ENCODE measurements around the gene KLHDC8A.

Gene KLHDC8A

DNA sequence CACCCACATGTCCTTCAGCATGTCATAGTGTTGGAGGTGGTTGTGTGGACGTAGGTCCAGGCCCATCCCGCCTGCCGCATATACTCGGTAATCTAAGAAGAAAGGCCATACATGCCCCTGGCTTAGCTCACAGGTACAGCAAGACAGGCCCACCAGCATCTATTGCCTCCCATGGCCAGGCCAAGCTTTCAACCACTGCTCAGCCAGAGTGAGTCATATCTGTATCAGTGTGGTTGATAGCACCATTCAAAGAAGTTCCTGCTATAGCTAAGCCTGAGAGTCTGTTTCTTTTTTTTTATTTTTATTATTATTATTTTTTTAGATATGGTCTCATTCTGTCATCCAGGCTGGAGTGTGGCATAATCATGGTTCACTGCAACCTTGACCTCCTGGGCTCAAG, 17.0 kb downstream of the KLHDC8A start:
- Histone ChIP-seq H3K9ac (ENCODE audit: low read depth, low read length) (no peak overlapping the region), H3K4me1 (ENCODE audit: insufficient read depth, low read length) (peaks cover 9% of the 10 kb centered on the region; the same call in 1 of the 2 replicates), H3K27ac (ENCODE audit: low read length) (no peak overlapping the region), H3K4me3 (ENCODE audit: low read length) (no peak overlapping the region), H3K9me3 (ENCODE audit: insufficient read depth, low read depth, low read length) (no peaks in the 10 kb centered on the region), H3K27me3 (ENCODE audit: insufficient read depth, low read length) (peaks cover 30% of the 10 kb centered on the region), H3K36me3 (ENCODE audit: insufficient read depth, low read depth, low read length) (no peaks in the 10 kb centered on the region)

DNA sequence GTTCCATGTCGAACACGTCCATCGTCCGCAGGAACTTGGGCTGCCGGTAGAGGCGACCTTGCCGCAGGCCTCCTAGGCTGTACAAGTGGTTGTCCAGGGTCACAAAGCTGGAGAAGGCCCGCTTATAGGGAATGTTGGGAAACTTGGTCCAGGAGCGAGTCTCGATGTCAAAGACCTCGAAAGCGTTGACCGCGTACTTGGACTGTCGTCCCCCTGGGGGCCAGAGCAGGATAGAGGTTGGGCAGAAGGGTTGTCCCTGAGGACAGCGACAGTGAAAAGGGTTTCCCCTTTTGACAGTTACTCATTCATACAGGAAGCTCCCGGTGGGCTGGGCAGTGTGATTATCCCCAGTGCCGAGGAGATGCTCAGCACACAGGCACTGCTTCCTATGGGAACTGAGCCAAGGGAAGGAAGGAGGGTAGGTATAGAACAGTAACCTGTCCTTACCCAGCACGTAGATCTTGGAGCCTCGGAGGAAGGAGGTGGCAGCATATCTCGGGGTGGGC, 17.5 kb downstream of the KLHDC8A start:
- Histone ChIP-seq H3K36me3 (ENCODE audit: insufficient read depth, low read depth, low read length) (no peaks in the 10 kb centered on the region), H3K27me3 (ENCODE audit: insufficient read depth, low read length) (peaks cover 25% of the 10 kb centered on the region), H3K4me3 (ENCODE audit: low read length) (no peak overlapping the region), H3K27ac (ENCODE audit: low read length) (no peak overlapping the region), H3K9me3 (ENCODE audit: insufficient read depth, low read depth, low read length) (no peaks in the 10 kb centered on the region), H3K9ac (ENCODE audit: low read depth, low read length) (no peak overlapping the region), H3K4me1 (ENCODE audit: insufficient read depth, low read length) (peaks cover 9% of the 10 kb centered on the region; the same call in 1 of the 2 replicates)

DNA sequence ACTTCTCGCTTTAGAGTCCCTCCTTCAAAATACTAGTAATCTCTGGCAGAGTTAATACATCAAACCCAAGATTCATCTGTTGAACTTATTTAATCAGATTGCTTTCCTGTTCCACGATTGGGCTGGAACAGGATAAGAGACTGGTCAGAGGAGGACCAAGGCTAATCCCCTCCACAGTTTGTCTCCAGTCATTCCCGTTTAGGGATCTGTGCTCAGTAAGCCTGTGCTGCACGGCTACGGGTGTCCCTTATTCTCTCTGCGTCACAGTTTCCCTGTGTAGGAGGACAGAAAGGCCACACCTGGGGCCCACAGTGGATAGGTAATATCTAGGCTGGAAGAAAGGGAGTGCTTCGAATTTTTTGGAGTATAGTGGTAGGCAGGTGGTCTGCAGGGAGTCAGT, 18.7 kb downstream of the KLHDC8A start:
- H3K4me1 ChIP-seq (ENCODE audit: insufficient read depth, low read length): peaks cover 9% of the 10 kb centered on the region; the same call in 1 of the 2 replicates
- no peak overlapping the region for H3K9ac ChIP-seq (ENCODE audit: low read depth, low read length)
- peaks cover 13% of the 10 kb centered on the region for H3K27me3 ChIP-seq (ENCODE audit: insufficient read depth, low read length)
- H3K36me3 ChIP-seq (ENCODE audit: insufficient read depth, low read depth, low read length): no peaks in the 10 kb centered on the region
- H3K27ac ChIP-seq (ENCODE audit: low read length): no peak overlapping the region
- no peak overlapping the region for H3K4me3 ChIP-seq (ENCODE audit: low read length)
- H3K9me3 ChIP-seq (ENCODE audit: insufficient read depth, low read depth, low read length): no peaks in the 10 kb centered on the region

DNA sequence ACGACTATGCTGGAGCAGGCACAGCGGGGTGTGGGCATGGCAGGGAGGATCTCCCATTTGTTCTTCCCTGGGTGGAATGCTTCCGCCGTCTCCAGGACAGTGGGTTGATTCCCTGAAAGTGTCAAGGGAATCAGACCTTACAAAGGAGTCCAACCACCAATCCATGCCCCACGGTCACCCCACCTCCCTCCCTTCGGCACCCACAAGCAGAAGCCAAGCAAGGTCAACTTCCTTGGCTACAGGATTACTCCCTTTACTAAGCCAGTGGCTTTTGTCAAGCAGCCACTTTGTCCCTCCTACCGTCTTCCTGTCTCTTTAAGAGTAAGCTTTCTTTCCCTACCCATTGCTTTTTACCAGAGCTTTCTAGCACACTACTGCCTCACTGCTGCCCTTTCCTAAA, 19.2 kb downstream of the KLHDC8A start:
- Histone ChIP-seq H3K9me3 (ENCODE audit: insufficient read depth, low read depth, low read length) (no peaks in the 10 kb centered on the region), H3K27ac (ENCODE audit: low read length) (no peak overlapping the region), H3K27me3 (ENCODE audit: insufficient read depth, low read length) (peaks cover 8% of the 10 kb centered on the region)

DNA sequence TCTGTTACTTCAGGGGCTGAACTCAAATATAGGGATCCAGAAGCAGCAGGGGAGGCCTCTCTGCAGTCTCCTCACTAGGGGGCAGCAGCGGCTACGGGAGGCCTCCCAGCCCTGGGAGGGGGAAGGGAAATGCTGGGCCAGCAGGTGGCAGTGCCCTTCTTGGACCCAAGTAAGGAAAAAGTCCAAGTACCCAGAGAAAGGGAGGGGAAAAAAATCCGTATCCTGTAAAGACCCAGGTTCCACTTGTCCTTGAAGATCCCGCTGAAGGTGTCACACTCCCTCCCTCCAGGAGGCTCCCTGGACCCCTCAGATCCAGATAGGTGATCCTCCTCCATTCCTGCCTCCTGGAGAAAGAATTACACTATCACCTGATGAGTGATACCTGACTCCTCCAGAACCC, 21.0 kb downstream of the KLHDC8A start:
- peaks cover 9% of the 10 kb centered on the region; the same call in 1 of the 2 replicates for H3K4me1 ChIP-seq (ENCODE audit: insufficient read depth, low read length)
- no peaks in the 10 kb centered on the region for H3K27me3 ChIP-seq (ENCODE audit: insufficient read depth, low read length)
- H3K36me3 ChIP-seq (ENCODE audit: insufficient read depth, low read depth, low read length): no peaks in the 10 kb centered on the region
- H3K27ac ChIP-seq (ENCODE audit: low read length): no peak overlapping the region
- H3K9me3 ChIP-seq (ENCODE audit: insufficient read depth, low read depth, low read length): no peaks in the 10 kb centered on the region
- H3K9ac ChIP-seq (ENCODE audit: low read depth, low read length): no peak overlapping the region
- H3K4me3 ChIP-seq (ENCODE audit: low read length): no peak overlapping the region

More for the DNA sequence above, 19.2 kb downstream of the KLHDC8A start:
- no peak overlapping the region for H3K4me3 ChIP-seq (ENCODE audit: low read length)
- H3K36me3 ChIP-seq (ENCODE audit: insufficient read depth, low read depth, low read length): no peaks in the 10 kb centered on the region
- H3K9ac ChIP-seq (ENCODE audit: low read depth, low read length): no peak overlapping the region
- peaks cover 9% of the 10 kb centered on the region; the same call in 1 of the 2 replicates for H3K4me1 ChIP-seq (ENCODE audit: insufficient read depth, low read length)

DNA sequence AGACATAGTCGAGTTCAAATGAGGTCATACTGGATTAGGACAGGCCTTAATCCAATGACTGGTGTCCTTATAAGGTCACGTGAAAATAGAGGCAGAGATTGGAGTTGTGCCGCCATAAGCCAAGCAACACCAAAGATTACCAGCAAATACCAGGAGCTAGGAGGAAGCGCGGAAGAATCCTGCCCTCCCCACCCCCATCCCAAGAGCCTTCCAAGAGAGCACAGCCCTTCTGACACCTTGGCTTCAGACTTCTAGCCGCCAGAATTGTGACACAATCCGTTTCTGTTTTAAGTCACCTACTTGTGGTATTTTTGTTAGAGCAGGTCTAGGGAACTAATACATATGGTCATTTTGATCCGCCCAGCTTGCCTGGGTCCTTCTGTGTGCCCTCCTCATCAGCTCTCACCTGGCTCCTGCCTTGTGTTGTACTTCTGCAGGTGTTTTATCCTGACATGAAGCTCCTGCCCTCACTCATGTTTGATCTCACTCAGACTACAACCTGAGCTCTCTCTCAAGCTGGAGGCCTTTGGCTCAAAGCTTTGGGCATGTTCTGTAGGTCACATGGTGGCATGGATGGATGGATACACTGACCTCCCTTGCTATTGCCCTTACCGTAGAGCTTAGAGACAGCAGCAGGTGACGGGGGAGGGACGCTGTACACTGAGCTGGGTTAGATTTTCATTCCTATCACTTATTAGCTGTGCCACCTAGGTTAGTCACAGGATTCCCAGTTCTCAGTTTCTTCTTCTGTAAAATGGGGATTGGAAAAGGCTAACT, 24.5 kb downstream of the KLHDC8A start:
- 0 out of 2 replicates have a peak, but pooled peaks cover 4% of the 10 kb centered on the region for H3K27me3 ChIP-seq (ENCODE audit: insufficient read depth, low read length)
- H3K27ac ChIP-seq (ENCODE audit: low read length): no peak overlapping the region

DNA sequence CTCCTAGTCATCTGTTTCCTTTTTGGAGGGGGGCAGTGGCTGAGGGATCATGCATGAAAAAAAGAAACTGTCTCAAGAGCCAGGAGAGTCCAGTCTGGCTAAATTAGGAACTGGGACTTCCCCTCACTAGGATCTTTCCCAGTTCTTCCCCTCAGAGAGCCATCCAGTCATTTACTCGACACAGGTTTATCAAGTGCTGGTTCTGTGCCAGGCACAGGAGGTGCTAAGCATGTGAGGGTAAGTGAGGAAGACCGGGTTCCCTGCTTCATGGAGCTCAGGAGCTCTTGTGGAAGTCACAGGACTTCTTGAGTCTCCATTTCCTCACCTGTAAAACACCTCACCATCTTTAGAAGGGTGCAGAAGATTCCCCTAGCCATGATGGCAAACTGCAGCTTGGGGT, 26.6 kb downstream of the KLHDC8A start:
- H3K4me3 ChIP-seq (ENCODE audit: low read length): no peak overlapping the region
- H3K9me3 ChIP-seq (ENCODE audit: insufficient read depth, low read depth, low read length): no peaks in the 10 kb centered on the region
- peaks cover 2% of the 10 kb centered on the region for H3K4me1 ChIP-seq (ENCODE audit: insufficient read depth, low read length)
- 0 out of 2 replicates have a peak, but pooled peaks cover 4% of the 10 kb centered on the region for H3K27me3 ChIP-seq (ENCODE audit: insufficient read depth, low read length)
- no peak overlapping the region for H3K27ac ChIP-seq (ENCODE audit: low read length)
- H3K36me3 ChIP-seq (ENCODE audit: insufficient read depth, low read depth, low read length): no peaks in the 10 kb centered on the region
- no peak overlapping the region for H3K9ac ChIP-seq (ENCODE audit: low read depth, low read length)

More for the DNA sequence above, 24.5 kb downstream of the KLHDC8A start:
- Histone ChIP-seq H3K36me3 (ENCODE audit: insufficient read depth, low read depth, low read length) (no peaks in the 10 kb centered on the region), H3K9ac (ENCODE audit: low read depth, low read length) (no peak overlapping the region), H3K4me1 (ENCODE audit: insufficient read depth, low read length) (no peaks in the 10 kb centered on the region; the same call in 1 of the 2 replicates), H3K9me3 (ENCODE audit: insufficient read depth, low read depth, low read length) (no peaks in the 10 kb centered on the region), H3K4me3 (ENCODE audit: low read length) (no peak overlapping the region)

DNA sequence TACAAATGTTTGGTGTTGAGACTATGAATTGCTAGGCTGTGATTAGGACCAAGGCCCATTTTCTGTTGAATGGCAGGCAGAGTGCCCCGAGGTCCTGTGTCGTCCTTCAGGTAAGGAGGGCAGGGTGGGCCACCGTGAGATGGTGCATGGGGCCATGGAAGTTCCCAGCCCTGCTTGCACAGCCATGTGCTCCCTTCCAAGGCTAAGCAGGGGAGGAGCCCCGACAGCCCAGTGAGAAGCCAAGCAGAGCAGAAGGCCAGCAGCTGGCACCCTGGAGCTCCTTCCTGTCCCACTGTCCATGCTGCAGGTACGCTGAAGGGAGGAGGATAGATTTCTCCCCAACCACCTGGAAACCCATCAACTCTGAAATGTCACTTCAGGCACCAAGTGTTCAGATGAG, 27.0 kb downstream of the KLHDC8A start:
- H3K4me3 ChIP-seq (ENCODE audit: low read length): no peak overlapping the region
- no peaks in the 10 kb centered on the region for H3K36me3 ChIP-seq (ENCODE audit: insufficient read depth, low read depth, low read length)
- no peak overlapping the region for H3K27ac ChIP-seq (ENCODE audit: low read length)
- H3K9me3 ChIP-seq (ENCODE audit: insufficient read depth, low read depth, low read length): no peaks in the 10 kb centered on the region
- peaks cover 6% of the 10 kb centered on the region for H3K4me1 ChIP-seq (ENCODE audit: insufficient read depth, low read length)
- H3K9ac ChIP-seq (ENCODE audit: low read depth, low read length): no peak overlapping the region
- 0 out of 2 replicates have a peak, but pooled peaks cover 4% of the 10 kb centered on the region for H3K27me3 ChIP-seq (ENCODE audit: insufficient read depth, low read length)

DNA sequence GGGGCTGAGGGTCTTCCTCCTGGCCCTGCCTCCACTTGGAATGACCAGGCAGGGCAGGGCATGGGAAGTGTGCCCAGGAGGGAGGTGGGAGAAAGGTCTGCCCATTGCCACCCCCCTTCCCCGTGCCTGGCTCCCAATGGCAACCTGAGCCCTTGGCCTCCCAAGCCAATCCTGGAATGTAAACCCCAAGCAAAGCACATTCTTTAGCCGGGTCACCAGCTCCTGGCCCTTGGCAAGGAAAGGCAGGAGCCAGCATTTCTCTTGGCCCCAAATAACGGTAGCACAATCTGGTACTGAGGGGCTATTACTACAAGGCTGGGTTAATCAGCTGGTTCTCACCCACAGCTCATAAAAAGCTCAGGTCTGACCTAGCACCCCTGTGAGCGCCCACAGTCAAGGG, 28.2 kb downstream of the KLHDC8A start:
- no peak overlapping the region for H3K9ac ChIP-seq (ENCODE audit: low read depth, low read length)
- no peaks in the 10 kb centered on the region for H3K9me3 ChIP-seq (ENCODE audit: insufficient read depth, low read depth, low read length)
- no peaks in the 10 kb centered on the region for H3K36me3 ChIP-seq (ENCODE audit: insufficient read depth, low read depth, low read length)
- no peak overlapping the region for H3K4me3 ChIP-seq (ENCODE audit: low read length)
- H3K27me3 ChIP-seq (ENCODE audit: insufficient read depth, low read length): 0 out of 2 replicates have a peak, but pooled peaks cover 4% of the 10 kb centered on the region
- peaks cover 9% of the 10 kb centered on the region for H3K4me1 ChIP-seq (ENCODE audit: insufficient read depth, low read length)
- no peak overlapping the region for H3K27ac ChIP-seq (ENCODE audit: low read length)

DNA sequence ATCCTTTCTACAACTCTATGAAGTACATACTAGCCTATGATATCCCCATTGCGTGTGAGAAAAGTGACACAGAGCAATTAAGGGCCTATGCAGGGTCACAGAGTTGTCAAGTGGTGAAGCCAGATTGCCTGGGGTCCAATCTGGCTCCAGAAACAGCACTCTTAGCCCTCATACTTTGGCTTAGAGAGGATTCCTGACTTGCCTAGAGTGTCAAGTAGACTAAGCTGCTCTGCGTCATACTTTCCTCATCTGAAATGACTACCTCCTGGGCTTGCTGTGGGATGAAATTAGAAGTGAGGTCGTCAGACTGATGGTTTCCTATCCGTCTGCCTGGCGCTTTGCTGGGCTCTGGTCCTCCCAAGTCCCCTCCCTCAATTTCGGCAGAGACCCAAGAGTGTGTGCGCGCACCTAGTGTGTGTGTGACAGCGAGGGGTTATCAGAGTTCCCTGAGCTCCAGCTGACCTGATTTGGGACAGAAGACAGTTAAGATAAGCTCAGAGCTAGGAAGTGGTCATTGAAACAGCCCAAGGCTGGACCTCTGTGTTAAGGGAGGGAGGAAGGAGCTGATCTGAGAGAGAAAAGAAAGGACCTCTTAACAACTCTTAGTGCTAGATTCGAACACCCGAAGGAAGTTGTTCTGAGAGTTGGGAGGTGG, 29.8 kb downstream of the KLHDC8A start:
- H3K4me1 ChIP-seq (ENCODE audit: insufficient read depth, low read length): peaks cover 11% of the 10 kb centered on the region
- H3K36me3 ChIP-seq (ENCODE audit: insufficient read depth, low read depth, low read length): no peaks in the 10 kb centered on the region
- H3K9ac ChIP-seq (ENCODE audit: low read depth, low read length): no peak overlapping the region
- H3K27me3 ChIP-seq (ENCODE audit: insufficient read depth, low read length): peaks cover 4% of the 10 kb centered on the region; the same call in 1 of the 2 replicates
- no peaks in the 10 kb centered on the region for H3K9me3 ChIP-seq (ENCODE audit: insufficient read depth, low read depth, low read length)
- no peak overlapping the region for H3K27ac ChIP-seq (ENCODE audit: low read length)
- no peak overlapping the region for H3K4me3 ChIP-seq (ENCODE audit: low read length)

DNA sequence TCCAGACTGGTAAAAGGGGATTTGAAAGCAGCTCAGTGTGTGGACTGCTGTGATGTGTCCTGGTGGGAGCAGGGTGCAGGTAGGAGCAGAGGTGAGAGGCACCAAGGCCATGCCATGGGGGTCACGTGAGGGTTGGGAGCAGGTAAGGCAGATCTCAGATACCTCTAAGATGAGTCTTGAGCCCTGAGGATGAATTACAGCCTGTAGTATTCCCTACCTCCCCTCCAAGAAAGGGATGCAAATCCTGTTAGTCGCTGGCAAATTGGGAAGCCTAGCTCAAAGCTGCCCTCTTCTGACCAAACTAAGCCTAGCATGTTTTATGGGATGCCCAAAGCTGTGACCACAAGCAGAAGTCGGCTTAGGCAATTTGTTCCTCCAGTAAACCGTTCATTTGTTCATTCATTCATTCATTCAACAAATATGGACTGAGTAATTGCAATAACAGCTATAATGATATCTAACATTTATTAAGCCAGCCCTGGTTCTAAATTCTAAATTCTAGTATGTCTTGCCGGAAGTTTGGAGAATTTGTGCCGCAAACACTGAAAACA, 31.3 kb downstream of the KLHDC8A start:
- peaks cover 13% of the 10 kb centered on the region for H3K4me1 ChIP-seq (ENCODE audit: insufficient read depth, low read length)
- peaks cover 8% of the 10 kb centered on the region; the same call in 1 of the 2 replicates for H3K27me3 ChIP-seq (ENCODE audit: insufficient read depth, low read length)
- H3K9me3 ChIP-seq (ENCODE audit: insufficient read depth, low read depth, low read length): no peaks in the 10 kb centered on the region
- H3K4me3 ChIP-seq (ENCODE audit: low read length): no peak overlapping the region
- no peaks in the 10 kb centered on the region for H3K36me3 ChIP-seq (ENCODE audit: insufficient read depth, low read depth, low read length)
- no peak overlapping the region for H3K27ac ChIP-seq (ENCODE audit: low read length)
- peak overlapping the region; percentile 32; the same call in 1 of the 2 replicates for H3K9ac ChIP-seq (ENCODE audit: low read depth, low read length)

Data from iPS-20b (cell line).